GM23248 (cell line): Measurements from ENCODE around the gene MRPL10.

Source experiments
- EZH2 ChIP-seq: fragments of 200-600 bp; sonication (generic); IDR thresholded peaks from 2 replicates; pipeline ENCODE4 v1.6.1; 2018; ENCODE audit warnings: antibody characterized with exemption, mild to moderate bottlenecking; ENCODE audit not compliant: insufficient read depth, poor library complexity, severe bottlenecking
- EZH2phosphoT487 ChIP-seq: fragments of 200-600 bp; sonication (generic); IDR thresholded peaks from 2 replicates; pipeline ENCODE4 v1.6.1; 2018; ENCODE audit warnings: antibody characterized with exemption, moderate library complexity, mild to moderate bottlenecking, low read depth; ENCODE audit not compliant: insufficient read depth

- no peak for TF ChIP-seq EZH2
- TF ChIP-seq EZH2phosphoT487, result no peak
Measured at GRCh38 chr17:47774987-47775580, 56.3 kb downstream of the MRPL10 start.
